ENCODE results near the gene LRRC71.

- TF ChIP-seq POLR2A (IDR thresholded peaks at IDR 0.05) (no peak), CTCF (IDR thresholded peaks at IDR 0.05) (no peak)
Observed at GRCh38 chr1:156936721-156937220, 16.3 kb downstream of the LRRC71 start.

Data from breast epithelium (tissue), 3 donors.